Gastrocnemius medialis (tissue), 4 donors: ENCODE results near the gene HIVEP3. TPM values are rescaled to one million over a fixed set of nuclear protein-coding genes. Genes with fewer than 3 reads are reported as not detected.

Experiments used
- ATAC-seq, 2 donors: fragments of 150-250 bp; one replicate each; pipeline ENCODE4 v1.9.1; 2016
- DNase-seq, 2 donors: peaks; one replicate each; pipeline ENCODE4 v3.0.0-alpha.2; 2019
- H3K27ac ChIP-seq, 4 donors: fragments of 200-600 bp; sonication (generic); 1 replicate in 1 of 4; 2 replicates in 3 of 4; pipeline ENCODE4 v1.5.1; 2016 to 2018; ENCODE audit warnings: mild to moderate bottlenecking in 2 of 4, moderate library complexity in 1 of 4
- H3K27me3 ChIP-seq, 3 donors: fragments of 200-600 bp; sonication (generic) in 2 of 3; 1 replicate in 1 of 3; 2 replicates in 2 of 3; pipeline versions ENCODE4 v1.5.1 to v1.6.0; 2016 to 2019; ENCODE audit warnings: mild to moderate bottlenecking in 1 of 3, moderate library complexity in 1 of 3
- H3K36me3 ChIP-seq, 2 donors: fragments of 200-600 bp; sonication (generic) in 1 of 2; one replicate each; pipeline ENCODE4 v1.5.1; 2017 to 2018
- H3K4me1 ChIP-seq, 2 donors: fragments of 200-600 bp; sonication (generic) in 1 of 2; one replicate each; pipeline ENCODE4 v1.5.1; 2016 to 2017; ENCODE audit warnings: mild to moderate bottlenecking in 2 of 2
- H3K4me3 ChIP-seq, 4 donors: fragments of 200-600 bp; sonication (generic) in 3 of 4; 1 replicate in 1 of 4; 2 replicates in 3 of 4; pipeline ENCODE4 v1.5.1; 2016 to 2019; ENCODE audit warnings: mild to moderate bottlenecking in 2 of 4
- H3K9me3 ChIP-seq, 3 donors: fragments of 200-600 bp; sonication (generic) in 2 of 3; 1 replicate in 1 of 3; 2 replicates in 2 of 3; pipeline ENCODE4 v1.5.1; 2016 to 2019
- CTCF ChIP-seq, 5 experiments: fragments of 450-650 bp in 3 of 5; fragments of 200-600 bp in 2 of 5; sonication (generic) in 2 of 5; IDR thresholded peaks in 4 of 5; conservative IDR thresholded peaks in 1 of 5; 1 replicate in 4 of 5; 2 replicates in 1 of 5; pipeline ENCODE4 v1.5.1; 2016 to 2019; ENCODE audit warnings: antibody characterized with exemption in 5 of 5, mild to moderate bottlenecking in 3 of 5, moderate library complexity in 3 of 5
- POLR2A ChIP-seq, 2 donors: fragments of 450-650 bp; IDR thresholded peaks; one replicate each; pipeline ENCODE4 v1.6.1; 2017; ENCODE audit warnings: antibody characterized with exemption in 2 of 2, mild to moderate bottlenecking in 2 of 2, moderate library complexity in 2 of 2
- in situ Hi-C, 4 donors: fragments of 200-750 bp; cut with MboI; loops; one replicate each; pipeline versions ENCODE4 v1.15.0 to v1.8.0; 2017; ENCODE audit warnings: low sequenced_read_pairs in 4 of 4
- intact Hi-C: fragments of 100-400 bp; cut with DNase I; formaldehyde crosslinking; loops from one replicate; pipeline ENCODE4 v1.15.1; 2023; ENCODE audit warnings: low total_unique reads
- total RNA-seq, 4 donors: library from RNA; depleted of rRNA; stranded (reverse); fragments of >200 nt; gene quantifications; one replicate each; pipeline versions ENCODE4 v1.1.0 to v1.2.3, GENCODE V29; 2016

HIVEP3 gene
- total RNA-seq, 4 donors from 2014 or later, result 0.80 to 1.8 (median 1.3) TPM

GRCh38 chr1:41523071-41523470 lies 395.7 kb downstream of the HIVEP3 start:
- in situ Hi-C loops, result no loop called here
- no peaks in the 10 kb centered on the region for H3K27me3 ChIP-seq
- H3K4me1 ChIP-seq, result no peaks in the 10 kb centered on the region
- H3K27ac ChIP-seq, result no peak overlapping the region
- TF ChIP-seq CTCF (IDR thresholded peaks at IDR 0.05 in 4 of 5, conservative IDR thresholded peaks at IDR 0.05 in 1 of 5), result no peak
- no peak for TF ChIP-seq POLR2A (IDR thresholded peaks at IDR 0.05)
- intact Hi-C loops, result no loop called here
- DNase-seq (no peak), ATAC-seq (no peak)
- no peaks in the 10 kb centered on the region for H3K9me3 ChIP-seq
- H3K36me3 ChIP-seq, result no peaks in the 10 kb centered on the region
- no peak overlapping the region for H3K4me3 ChIP-seq

GRCh38 chr1:41521766-41522165 lies 397.0 kb downstream of the HIVEP3 start:
- Histone ChIP-seq H3K36me3 (no peaks in the 10 kb centered on the region), H3K9me3 (no peaks in the 10 kb centered on the region), H3K4me3 (no peak overlapping the region), H3K27me3 (no peaks in the 10 kb centered on the region), H3K27ac (no peak overlapping the region), H3K4me1 (peaks cover 8 to 11% of the 10 kb centered on the region in 2 donors)
- no peak for ATAC-seq
- TF ChIP-seq POLR2A (IDR thresholded peaks at IDR 0.05) (no peak), CTCF (IDR thresholded peaks at IDR 0.05 in 4 of 5, conservative IDR thresholded peaks at IDR 0.05 in 1 of 5) (no peak)
- in situ Hi-C loops (no loop called here), intact Hi-C loops (no loop called here)
- no peak for DNase-seq

- Histone ChIP-seq H3K9me3 (no peaks in the 10 kb centered on the region), H3K4me3 (no peak overlapping the region), H3K4me1 (peaks cover 13 to 17% of the 10 kb centered on the region in 2 donors), H3K27me3 (no peaks in the 10 kb centered on the region), H3K27ac (no peak overlapping the region), H3K36me3 (no peaks in the 10 kb centered on the region)
- in situ Hi-C loops (no loop called here), intact Hi-C loops (no loop called here)
- DNase-seq (no peak), ATAC-seq (no peak)
- TF ChIP-seq POLR2A (IDR thresholded peaks at IDR 0.05), result no peak
- no peak for TF ChIP-seq CTCF (IDR thresholded peaks at IDR 0.05 in 4 of 5, conservative IDR thresholded peaks at IDR 0.05 in 1 of 5)
Observed at GRCh38 chr1:41520951-41521752, 397.6 kb downstream of the HIVEP3 start.

DNA sequence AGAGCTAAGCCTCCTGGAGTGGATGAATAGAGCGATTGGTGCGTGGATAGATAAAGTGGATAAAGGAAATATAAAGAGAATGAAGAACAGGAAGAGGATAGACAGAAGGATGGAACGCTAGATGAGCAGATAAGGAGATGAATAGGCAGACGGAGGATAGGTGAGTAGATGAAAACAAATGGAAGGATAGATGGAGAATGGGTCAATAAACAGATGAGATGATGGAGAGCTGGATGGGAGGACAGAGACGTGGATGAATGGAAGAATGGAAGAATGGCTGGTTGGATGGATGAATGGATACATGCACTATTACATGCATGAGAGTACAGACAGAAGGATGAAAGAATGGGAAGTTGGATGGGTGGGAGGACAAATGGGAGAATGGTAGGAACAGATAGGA lies 399.1 kb downstream of the HIVEP3 start:
- ATAC-seq, result no peak
- intact Hi-C loops, result loop anchor here (5.0 to 10.0 kb wide), 3 partner anchors 143 to 515 kb away; no protein-coding TSS in a partner anchor
- Histone ChIP-seq H3K27me3 (no peaks in the 10 kb centered on the region), H3K4me1 (peaks cover 17 to 24% of the 10 kb centered on the region in 2 donors), H3K4me3 (no peak overlapping the region), H3K9me3 (no peaks in the 10 kb centered on the region), H3K27ac (no peak overlapping the region), H3K36me3 (no peaks in the 10 kb centered on the region)
- no peak for TF ChIP-seq POLR2A (IDR thresholded peaks at IDR 0.05)
- no peak for TF ChIP-seq CTCF (IDR thresholded peaks at IDR 0.05 in 4 of 5, conservative IDR thresholded peaks at IDR 0.05 in 1 of 5)
- in situ Hi-C loops, result no loop called here
- no peak for DNase-seq
